NB4 (cell line): Measurements from ENCODE around the gene PAX4.

Experiments used
- DNase-seq: peaks from one replicate; pipeline ENCODE4 v3.0.0; 2010; ENCODE audit warnings: low read depth
- H3K4me3 ChIP-seq: one replicate; pipeline ENCODE4 v1.5.1; 2011; ENCODE audit warnings: mild to moderate bottlenecking, low read depth, low read length, moderate library complexity
- CTCF ChIP-seq: IDR thresholded peaks from one replicate; pipeline ENCODE4 v1.5.1; 2012; ENCODE audit warnings: low read depth, low read length
- MAX ChIP-seq: IDR thresholded peaks from 2 replicates; pipeline ENCODE4 v1.6.1; 2011; ENCODE audit warnings: low read depth, low read length
- MYC ChIP-seq: IDR thresholded peaks from 2 replicates; pipeline ENCODE4 v1.6.1; 2011; ENCODE audit warnings: low read depth, low read length
- POLR2A ChIP-seq: IDR thresholded peaks from 2 replicates; pipeline ENCODE4 v1.6.1; 2011; ENCODE audit warnings: mild to moderate bottlenecking; ENCODE audit not compliant: insufficient read length; ENCODE audit errors: extremely low read depth

Gene PAX4

GRCh38 chr7:127585044-127585953 is 32.6 kb downstream of the PAX4 start, which contains the start of gene GCC1:
TSS of gene GCC1 (minus strand) at chr7:127585596. CDS start at chr7:127585182, 414 bp downstream.
- DNase-seq: peak; percentile 92
- H3K4me3 ChIP-seq: peak within 1 kb of the TSS; percentile 87
- no peak for TF ChIP-seq CTCF
- peak; percentile 67; the same call in 1 of the 2 replicates for TF ChIP-seq MAX
- TF ChIP-seq POLR2A: peak; percentile 94
- TF ChIP-seq MYC: 0 out of 2 replicates have a peak, but pooled peaks have one; percentile 29

- TF ChIP-seq CTCF: no peak
- no peak for DNase-seq
- peak overlapping the region; percentile 87 for H3K4me3 ChIP-seq
These were observed 33.3 kb downstream of the PAX4 start for GRCh38 chr7:127584648-127585043.

- DNase-seq: no peak
- no peak overlapping the region for H3K4me3 ChIP-seq
- TF ChIP-seq CTCF (no peak), MYC (no peak), MAX (no peak), POLR2A (no peak)
These were observed 35.6 kb downstream of the PAX4 start for GRCh38 chr7:127582361-127582760.

GRCh38 chr7:127581716-127582115 is 36.2 kb downstream of the PAX4 start:
- DNase-seq: no peak
- TF ChIP-seq CTCF: no peak
- TF ChIP-seq MAX: no peak
- no peak for TF ChIP-seq POLR2A
- TF ChIP-seq MYC: no peak
- H3K4me3 ChIP-seq: no peak overlapping the region

GRCh38 chr7:127580612-127581011 is 37.3 kb downstream of the PAX4 start:
- DNase-seq: no peak
- no peak overlapping the region for H3K4me3 ChIP-seq
- TF ChIP-seq POLR2A: no peak
- TF ChIP-seq MAX: no peak
- no peak for TF ChIP-seq CTCF
- no peak for TF ChIP-seq MYC
